Liver (tissue), 3 donors: ENCODE data around the gene RNF25.

ENCODE experiments used
- GABPA ChIP-seq, 2 donors: IDR thresholded peaks in 1 of 2; conservative IDR thresholded peaks in 1 of 2; 2 replicates each; pipeline ENCODE4 v1.6.1; 2016; ENCODE audit warnings: antibody characterized with exemption in 2 of 2, mild to moderate bottlenecking in 1 of 2, moderate library complexity in 1 of 2
- JUND ChIP-seq, 2 donors: IDR thresholded peaks; 2 replicates each; pipeline ENCODE4 v1.6.1; 2016; ENCODE audit warnings: antibody characterized with exemption in 2 of 2
- TAF1 ChIP-seq: conservative IDR thresholded peaks from 2 replicates; pipeline ENCODE4 v1.6.1; 2016; ENCODE audit warnings: antibody characterized with exemption, mild to moderate bottlenecking
- YY1 ChIP-seq: IDR thresholded peaks from 2 replicates; pipeline ENCODE4 v1.6.1; 2016; ENCODE audit warnings: antibody characterized with exemption, mild to moderate bottlenecking
- TF ChIP-seq, protein P1 (sequence below): fragments of 150-350 bp; IDR thresholded peaks from 2 replicates; pipeline ENCODE4 v1.5.1; 2017; ENCODE audit warnings: improper control_type of control experiment, low read depth, low read length; ENCODE audit not compliant: missing input control
- donor health status: healthy.
- donor health status: healthy.

DNA sequence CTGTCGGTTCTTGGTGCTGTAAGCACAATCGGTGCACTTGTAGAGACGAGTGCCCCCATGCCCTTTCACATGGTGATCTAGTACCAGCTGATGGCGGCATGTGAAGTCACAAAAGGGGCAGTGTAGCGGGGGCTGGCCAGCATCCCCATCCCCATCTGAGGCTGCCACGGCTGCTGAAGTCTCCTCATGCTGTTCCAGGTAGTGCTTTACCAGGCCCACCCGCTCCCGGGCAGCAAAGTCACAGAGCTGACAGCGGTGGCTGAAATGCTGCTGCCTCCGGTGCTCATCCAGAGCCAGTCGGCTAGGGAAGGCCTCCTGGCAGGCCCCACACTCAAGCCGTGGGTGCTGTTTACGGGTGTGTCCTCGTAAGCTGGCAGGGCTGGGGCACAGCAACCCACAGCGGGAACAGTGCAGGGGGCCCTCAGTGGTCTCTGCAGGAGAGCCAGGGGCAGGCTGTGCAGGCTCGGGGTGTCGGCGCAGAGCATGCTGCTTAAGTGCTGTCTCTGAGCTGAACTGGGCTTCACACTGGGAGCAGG lies 29.6 kb downstream of the RNF25 start:
- TF ChIP-seq GABPA (IDR thresholded peaks at IDR 0.05 in 1 of 2, conservative IDR thresholded peaks at IDR 0.05 in 1 of 2) (no peak), JUND (IDR thresholded peaks at IDR 0.05) (no peak), YY1 (no peak), TAF1 (no peak)
- TF ChIP-seq, protein P1, sequence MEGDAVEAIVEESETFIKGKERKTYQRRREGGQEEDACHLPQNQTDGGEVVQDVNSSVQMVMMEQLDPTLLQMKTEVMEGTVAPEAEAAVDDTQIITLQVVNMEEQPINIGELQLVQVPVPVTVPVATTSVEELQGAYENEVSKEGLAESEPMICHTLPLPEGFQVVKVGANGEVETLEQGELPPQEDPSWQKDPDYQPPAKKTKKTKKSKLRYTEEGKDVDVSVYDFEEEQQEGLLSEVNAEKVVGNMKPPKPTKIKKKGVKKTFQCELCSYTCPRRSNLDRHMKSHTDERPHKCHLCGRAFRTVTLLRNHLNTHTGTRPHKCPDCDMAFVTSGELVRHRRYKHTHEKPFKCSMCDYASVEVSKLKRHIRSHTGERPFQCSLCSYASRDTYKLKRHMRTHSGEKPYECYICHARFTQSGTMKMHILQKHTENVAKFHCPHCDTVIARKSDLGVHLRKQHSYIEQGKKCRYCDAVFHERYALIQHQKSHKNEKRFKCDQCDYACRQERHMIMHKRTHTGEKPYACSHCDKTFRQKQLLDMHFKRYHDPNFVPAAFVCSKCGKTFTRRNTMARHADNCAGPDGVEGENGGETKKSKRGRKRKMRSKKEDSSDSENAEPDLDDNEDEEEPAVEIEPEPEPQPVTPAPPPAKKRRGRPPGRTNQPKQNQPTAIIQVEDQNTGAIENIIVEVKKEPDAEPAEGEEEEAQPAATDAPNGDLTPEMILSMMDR, result no peak
